Retinal pigment epithelial cell (primary cell): ENCODE data around the gene ARID1B.
"Not testable (repeated sequence)": the region's sequence is repeated elsewhere in the genome, so short reads cannot be mapped to it uniquely, and the experiment has no call there.

Source experiments
- DNase-seq: peaks from one replicate; pipeline ENCODE4 v3.0.0-alpha.2; 2010; ENCODE audit warnings: low read depth
- H3K4me3 ChIP-seq: 2 replicates; pipeline ENCODE4 v1.5.1; 2011; ENCODE audit warnings: mild to moderate bottlenecking, low read length, control low read depth, moderate library complexity
- TF ChIP-seq, protein P1 (sequence below): conservative IDR thresholded peaks from 2 replicates; pipeline ENCODE4 v1.5.1; 2011; ENCODE audit warnings: low read depth, low read length, control low read depth, inconsistent platforms

The ARID1B gene

DNA sequence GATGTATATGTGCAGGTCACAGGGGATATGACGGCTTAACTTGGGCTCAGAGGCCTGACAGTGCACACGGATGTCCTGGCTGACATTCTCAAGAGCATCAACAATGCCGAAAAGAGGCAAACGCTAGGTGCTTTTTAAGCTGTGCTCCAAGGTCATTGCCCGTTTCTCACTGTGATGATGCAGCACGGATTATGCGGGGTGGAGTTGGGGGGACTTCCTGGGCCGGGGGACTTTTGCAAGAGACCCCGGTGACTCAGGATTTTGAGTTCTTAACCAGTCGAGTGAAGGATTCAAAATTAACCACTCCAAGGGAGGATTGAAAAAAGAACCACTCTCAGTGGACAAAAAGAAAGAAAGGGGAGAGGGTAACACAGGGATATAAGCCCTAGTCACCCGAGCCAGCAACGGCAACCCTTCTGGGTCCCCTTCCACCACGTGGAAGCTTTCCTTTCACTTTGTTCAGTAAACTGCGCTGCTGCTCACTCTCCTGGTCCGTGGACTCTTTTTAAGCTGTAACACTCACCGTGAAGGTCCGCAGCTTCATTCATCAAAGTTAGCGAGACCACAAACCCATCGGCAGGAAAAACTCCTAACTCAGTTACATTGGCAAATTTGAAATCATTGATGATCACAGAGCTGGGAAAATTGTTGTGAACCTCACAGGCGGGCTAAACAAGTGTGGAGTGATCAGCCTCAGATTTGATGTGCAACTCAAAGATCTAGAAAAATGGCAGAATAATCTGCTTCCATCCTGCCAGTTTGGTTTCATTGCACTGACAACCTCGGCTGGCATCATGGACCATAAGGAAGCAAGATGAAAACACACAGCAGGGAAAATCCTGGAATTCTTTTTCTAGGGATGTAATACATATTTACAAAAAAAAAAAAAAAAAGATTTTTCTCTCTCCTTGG lies 199.3 kb downstream of the ARID1B start:
- no peak for DNase-seq
- TF ChIP-seq, protein P1, sequence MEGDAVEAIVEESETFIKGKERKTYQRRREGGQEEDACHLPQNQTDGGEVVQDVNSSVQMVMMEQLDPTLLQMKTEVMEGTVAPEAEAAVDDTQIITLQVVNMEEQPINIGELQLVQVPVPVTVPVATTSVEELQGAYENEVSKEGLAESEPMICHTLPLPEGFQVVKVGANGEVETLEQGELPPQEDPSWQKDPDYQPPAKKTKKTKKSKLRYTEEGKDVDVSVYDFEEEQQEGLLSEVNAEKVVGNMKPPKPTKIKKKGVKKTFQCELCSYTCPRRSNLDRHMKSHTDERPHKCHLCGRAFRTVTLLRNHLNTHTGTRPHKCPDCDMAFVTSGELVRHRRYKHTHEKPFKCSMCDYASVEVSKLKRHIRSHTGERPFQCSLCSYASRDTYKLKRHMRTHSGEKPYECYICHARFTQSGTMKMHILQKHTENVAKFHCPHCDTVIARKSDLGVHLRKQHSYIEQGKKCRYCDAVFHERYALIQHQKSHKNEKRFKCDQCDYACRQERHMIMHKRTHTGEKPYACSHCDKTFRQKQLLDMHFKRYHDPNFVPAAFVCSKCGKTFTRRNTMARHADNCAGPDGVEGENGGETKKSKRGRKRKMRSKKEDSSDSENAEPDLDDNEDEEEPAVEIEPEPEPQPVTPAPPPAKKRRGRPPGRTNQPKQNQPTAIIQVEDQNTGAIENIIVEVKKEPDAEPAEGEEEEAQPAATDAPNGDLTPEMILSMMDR = no peak
- peak overlapping the region; percentile 47 for H3K4me3 ChIP-seq

DNA sequence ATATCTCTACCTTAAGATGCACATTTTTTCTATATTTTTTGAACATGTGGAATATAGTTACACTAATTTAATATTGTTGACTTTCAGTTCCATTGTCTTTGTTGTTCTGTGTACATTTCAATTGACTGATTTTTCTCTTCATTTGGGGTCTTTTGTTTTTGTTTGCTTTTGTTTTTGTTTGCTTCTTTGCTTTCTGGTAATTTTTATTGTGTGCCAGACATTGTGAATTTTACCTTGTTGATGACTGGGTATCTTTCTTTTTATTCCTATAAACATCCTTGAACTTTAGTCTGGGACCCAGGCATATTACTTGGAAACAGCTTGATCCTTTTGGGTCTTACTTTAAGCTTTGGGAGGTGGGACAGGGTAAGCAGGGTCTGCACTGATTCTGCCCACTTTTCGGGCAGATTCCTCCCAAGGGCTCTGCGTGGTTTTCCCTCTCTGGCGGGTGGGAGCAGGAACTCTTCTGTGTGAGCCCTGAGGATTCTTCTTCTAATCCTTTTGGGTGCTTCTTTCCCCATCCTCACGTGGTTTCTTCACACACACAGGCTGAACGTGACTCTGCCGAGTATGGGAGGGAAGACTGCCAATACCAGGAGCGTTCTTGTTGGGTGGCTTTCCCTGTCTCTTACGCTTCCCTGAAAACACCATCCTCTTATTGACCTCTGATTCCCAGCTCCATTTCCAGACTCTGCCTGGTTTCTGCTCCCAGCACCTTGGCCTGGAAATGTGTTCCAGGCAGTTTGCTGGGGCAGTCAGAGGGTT lies 200.5 kb downstream of the ARID1B start:
- no peak overlapping the region for H3K4me3 ChIP-seq

DNA sequence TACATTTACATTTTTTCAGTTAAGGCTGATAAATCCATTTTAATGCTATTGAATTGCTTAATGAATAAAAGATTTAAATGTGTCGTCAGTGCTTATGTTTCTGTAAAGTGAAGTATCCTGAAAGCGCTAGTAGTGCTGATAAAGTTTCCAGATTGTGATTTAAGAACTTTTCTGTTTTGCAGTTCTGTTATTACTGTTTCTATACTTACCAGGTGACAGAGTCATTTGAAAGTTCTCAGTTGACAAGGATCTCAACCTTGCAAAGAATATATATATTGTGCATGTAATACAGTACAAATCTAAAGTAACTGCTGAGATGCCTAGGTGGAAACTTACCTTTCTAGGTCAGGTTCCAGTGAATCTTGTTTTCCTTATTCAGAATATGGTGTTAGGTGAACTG lies 201.8 kb downstream of the ARID1B start:
- TF ChIP-seq, protein P1 = no peak
- H3K4me3 ChIP-seq = no peak overlapping the region
- no peak for DNase-seq

More for the DNA sequence above, 200.5 kb downstream of the ARID1B start:
- no peak for DNase-seq
- TF ChIP-seq, protein P1 = no peak

DNA sequence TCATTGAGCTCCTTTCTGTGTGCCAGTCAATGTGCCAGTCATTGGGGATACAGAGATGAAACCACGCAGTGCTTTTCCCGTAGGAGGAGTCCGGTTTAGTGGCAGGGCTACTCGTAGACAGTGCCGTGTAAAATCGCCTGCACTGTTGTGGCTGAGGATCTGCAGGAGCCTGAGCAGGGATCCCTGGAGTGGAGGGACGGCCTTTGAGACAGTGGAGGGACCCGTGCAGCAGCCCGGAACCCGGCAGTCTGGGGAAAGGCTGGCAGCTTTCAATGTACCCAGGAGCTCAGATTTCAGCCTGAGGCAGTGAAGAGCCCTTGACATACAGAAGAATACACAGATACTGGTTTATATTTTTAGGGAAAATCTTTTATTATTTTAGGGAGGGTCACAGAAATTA lies 203.3 kb downstream of the ARID1B start:
- H3K4me3 ChIP-seq = no peak overlapping the region
- DNase-seq = no peak
- TF ChIP-seq, protein P1 = no peak

DNA sequence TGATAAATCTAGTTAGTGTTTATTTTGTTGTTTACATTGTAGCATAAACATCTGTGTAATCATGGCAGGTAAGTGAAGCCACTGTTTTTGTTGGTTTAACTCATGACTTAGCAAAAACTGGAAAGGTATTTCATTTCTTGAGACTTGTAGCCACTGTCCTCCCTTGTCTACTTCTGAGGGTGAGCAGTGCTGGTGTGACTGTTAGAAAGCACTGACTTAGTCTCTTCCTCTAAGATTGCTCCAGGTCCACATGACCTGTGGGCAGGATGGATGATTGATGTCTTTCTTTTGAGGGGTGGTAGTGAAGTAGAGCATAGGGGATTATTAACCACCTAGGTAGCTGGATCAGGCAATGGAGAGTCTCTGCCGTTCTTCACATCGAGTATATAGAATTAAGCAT lies 203.8 kb downstream of the ARID1B start:
- DNase-seq = no peak
- TF ChIP-seq, protein P1 = no peak

GRCh38 chr6:156982168-156982567 lies 205.0 kb downstream of the ARID1B start:
- TF ChIP-seq, protein P1 = no peak
- no peak overlapping the region for H3K4me3 ChIP-seq
- DNase-seq = no peak

More for the DNA sequence above, 203.8 kb downstream of the ARID1B start:
- no peak overlapping the region for H3K4me3 ChIP-seq

DNA sequence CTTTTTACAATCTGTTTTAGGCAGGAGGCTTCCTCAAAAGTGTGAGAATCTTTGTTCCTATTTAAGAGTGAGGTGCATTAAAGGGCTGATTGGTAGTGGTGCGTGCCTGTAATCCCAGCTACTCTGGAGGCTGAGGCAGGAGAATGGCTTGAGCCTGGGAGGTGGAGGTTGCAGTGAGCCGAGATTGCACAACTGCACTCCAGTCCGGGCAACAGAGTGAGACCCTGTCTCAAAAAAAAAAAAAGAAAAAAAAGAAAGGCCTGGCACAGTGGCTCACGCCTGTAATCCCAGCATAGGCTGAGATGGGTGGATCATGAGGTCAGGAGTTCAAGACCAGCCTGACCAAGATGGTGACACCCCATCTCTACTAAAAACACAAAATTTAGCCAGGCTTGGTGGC lies 205.7 kb downstream of the ARID1B start:
- DNase-seq, H3K4me3 ChIP-seq: not testable (repeated sequence)
